Cardiac fibroblast (primary cell): ENCODE results near the gene SLC17A9.

Experiments used
- DNase-seq, 2 donors: peaks; one replicate each; pipeline versions ENCODE4 v3.0.0 to v3.0.0-alpha.2; 2010; ENCODE audit warnings: low read depth in 2 of 2
- H3K4me3 ChIP-seq, 2 donors: replicated peaks in 1 of 2; 1 replicate in 1 of 2; 2 replicates in 1 of 2; pipeline ENCODE4 v1.5.1; 2011; ENCODE audit warnings: low read depth in 2 of 2, low read length in 2 of 2, mild to moderate bottlenecking in 2 of 2, moderate library complexity in 1 of 2
- TF ChIP-seq, protein P1 (sequence below): IDR thresholded peaks from one replicate; pipeline ENCODE4 v1.5.1; 2011; ENCODE audit warnings: low read depth, mild to moderate bottlenecking, low read length, inconsistent platforms

SLC17A9 gene

DNA sequence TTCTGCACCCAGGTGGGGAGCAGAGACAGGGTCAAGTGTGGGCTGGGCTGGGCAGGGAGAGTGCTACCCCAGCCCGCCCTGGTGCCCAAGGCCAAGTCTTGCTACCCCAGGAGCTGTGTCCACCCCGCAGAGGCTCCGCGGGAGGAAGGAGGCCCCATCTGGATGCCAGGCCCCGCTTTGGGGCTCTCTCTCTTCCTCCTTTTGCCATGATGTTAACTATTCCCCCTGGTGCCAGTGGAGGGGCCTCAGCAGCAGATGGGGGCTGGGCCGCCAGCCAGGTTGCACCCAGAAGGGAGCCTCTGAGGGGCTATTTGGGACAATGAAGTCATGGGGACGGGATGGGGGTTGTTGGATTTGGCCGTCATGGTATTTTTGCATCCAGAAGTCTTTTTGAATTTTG lies 9.3 kb downstream of the SLC17A9 start:
- no peak for DNase-seq
- TF ChIP-seq, protein P1, sequence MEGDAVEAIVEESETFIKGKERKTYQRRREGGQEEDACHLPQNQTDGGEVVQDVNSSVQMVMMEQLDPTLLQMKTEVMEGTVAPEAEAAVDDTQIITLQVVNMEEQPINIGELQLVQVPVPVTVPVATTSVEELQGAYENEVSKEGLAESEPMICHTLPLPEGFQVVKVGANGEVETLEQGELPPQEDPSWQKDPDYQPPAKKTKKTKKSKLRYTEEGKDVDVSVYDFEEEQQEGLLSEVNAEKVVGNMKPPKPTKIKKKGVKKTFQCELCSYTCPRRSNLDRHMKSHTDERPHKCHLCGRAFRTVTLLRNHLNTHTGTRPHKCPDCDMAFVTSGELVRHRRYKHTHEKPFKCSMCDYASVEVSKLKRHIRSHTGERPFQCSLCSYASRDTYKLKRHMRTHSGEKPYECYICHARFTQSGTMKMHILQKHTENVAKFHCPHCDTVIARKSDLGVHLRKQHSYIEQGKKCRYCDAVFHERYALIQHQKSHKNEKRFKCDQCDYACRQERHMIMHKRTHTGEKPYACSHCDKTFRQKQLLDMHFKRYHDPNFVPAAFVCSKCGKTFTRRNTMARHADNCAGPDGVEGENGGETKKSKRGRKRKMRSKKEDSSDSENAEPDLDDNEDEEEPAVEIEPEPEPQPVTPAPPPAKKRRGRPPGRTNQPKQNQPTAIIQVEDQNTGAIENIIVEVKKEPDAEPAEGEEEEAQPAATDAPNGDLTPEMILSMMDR, result no peak
- no peak overlapping the region for H3K4me3 ChIP-seq

DNA sequence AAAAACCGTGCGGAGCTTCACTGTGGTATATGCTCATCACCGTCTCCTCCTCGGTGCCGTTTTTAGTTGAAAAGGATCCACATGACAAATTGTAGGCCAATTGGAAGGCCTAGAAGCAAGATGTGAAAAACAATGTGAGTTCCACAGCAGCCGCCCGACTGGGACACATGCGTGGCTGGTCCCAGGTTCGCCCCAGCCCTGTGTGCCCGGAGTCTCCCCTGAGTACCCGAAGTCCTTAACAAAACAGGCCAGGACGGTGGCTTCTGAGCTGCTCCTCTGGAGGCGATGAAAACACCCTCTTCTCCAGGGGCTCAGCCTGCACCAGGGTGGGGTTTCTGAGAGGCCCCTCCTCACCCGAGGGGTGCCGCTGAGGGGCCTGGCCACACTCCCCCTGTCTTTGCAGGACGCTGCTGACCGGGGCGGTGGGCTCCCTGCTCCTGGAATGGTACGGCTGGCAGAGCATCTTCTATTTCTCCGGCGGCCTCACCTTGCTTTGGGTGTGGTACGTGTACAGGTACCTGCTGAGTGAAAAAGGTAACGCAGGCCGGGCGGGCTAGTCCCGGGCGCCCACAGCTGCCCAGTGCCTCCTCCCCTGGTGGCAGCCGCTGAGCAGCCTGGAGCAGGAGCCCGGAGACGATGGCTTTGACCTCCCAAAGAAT lies 9.8 kb downstream of the SLC17A9 start:
- DNase-seq, result no peak
- TF ChIP-seq, protein P1, result no peak
- no peak overlapping the region for H3K4me3 ChIP-seq

DNA sequence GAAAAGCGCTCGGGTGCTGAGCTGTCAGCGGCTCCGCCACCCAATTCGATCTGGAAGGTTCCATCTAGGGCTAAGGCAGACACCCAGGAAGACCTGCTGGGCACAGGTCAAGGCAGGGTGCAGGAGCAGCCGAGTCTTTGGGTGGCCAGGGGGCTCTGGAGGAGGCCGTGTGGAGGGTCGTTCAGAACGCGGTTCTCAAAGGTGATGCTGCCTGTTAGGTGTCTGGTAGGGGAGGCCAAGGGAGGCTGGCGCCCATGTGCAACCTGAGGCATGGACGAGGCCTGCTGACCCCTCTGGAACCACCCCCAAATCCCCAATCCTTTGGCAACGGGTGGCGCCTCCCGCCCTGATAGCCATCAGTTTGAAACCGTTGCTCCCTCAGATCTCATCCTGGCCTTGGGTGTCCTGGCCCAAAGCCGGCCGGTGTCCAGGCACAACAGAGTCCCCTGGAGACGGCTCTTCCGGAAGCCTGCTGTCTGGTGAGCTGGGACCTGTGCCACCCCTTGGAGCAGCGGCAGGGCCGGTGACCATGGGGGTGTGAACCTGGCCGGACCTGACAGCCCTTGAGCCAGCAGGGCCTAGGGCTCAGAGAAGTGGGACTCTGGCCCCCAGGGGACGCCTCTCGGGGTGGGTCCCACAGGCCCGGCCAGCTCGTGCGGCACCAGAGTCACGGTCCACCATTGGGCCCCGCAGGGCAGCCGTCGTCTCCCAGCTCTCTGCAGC lies 10.5 kb downstream of the SLC17A9 start:
- H3K4me3 ChIP-seq, result no peak overlapping the region
- no peak for DNase-seq
- TF ChIP-seq, protein P1, result no peak

DNA sequence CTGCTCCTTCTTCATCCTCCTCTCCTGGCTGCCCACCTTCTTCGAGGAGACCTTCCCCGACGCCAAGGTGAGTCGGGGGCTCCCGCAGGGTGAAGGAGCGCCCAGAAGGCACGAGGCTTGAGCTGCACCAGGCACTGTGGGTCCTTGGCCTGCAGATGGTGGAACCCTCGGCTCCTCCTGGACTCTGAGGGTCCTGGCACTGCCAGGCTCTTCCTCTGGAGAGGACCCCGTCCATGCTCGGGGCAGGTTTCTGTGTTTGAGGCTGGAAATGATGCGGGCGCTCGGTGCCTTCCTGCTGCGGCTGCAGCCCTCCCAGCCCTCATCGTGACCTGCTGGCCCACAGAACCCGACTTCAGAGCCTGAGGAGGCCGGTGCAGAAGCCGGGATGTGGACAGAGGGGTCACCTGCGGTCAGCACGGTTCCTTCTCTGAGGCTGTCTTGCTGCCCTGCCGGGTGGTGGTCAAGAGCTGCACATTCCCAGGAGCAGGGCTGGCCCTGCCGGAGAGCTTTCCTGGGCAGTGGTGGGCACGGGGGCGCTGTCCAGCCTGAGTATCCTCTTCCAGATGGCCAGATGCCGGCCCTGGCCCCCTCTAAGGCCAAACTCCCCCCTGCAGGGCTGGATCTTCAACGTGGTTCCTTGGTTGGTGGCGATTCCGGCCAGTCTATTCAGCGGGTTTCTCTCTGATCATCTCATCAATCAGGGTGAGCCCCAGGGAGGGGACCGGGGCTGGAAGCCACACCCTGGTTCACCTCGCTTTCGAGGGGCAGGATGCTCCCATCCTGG lies 11.3 kb downstream of the SLC17A9 start:
- DNase-seq, result no peak
- TF ChIP-seq, protein P1, result no peak
- H3K4me3 ChIP-seq, result no peak overlapping the region

DNA sequence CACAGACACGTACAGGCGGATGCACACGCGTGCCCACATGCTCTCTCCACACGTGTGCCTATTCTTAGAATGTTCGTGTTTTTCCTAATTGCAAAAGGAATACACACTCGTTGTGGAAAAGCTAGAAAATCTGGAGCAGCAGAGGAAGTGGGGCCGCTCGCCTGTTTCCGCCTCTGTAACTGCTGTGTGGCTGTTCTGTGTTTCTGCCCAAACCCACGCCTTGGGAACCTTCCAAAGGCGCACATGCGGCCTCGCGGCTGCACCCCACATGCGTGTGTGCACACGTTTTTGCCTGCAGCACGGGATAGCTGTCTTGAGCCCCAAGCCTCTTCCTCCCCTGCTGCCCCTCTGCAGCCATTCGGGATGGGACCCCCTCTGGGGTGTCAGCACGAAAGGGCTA lies 12.2 kb downstream of the SLC17A9 start:
- TF ChIP-seq, protein P1, result no peak
- DNase-seq, result no peak
- no peak overlapping the region for H3K4me3 ChIP-seq

DNA sequence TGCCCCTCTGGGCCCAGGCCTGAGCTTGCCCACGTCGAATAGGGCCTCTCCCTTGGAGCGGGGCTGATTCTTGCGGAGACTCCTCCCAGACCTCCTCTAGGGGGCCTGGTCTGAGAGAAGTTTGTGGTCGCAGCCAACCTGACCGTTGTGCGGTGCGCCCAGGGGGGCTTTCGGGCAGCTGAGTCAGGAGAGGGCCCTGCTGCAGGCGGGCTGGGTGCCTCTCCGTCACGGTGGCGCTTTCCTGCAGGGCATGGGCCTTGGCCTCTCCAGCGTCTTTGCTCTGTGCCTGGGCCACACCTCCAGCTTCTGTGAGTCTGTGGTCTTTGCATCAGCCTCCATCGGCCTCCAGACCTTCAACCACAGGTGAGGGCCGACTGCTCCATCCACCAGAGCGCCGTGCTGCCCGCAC lies 12.9 kb downstream of the SLC17A9 start:
- no peak for DNase-seq
- no peak overlapping the region for H3K4me3 ChIP-seq
- TF ChIP-seq, protein P1, result no peak
